Lung microvascular endothelial cell (primary cell): ENCODE measurements around the gene STX19. TPM values are rescaled to one million over a fixed set of nuclear protein-coding genes. Genes with fewer than 3 reads are reported as not detected.

Experiments
- DNase-seq, 2 donors: peaks; one replicate each; pipeline versions ENCODE4 v3.0.0 to v3.0.0-alpha.2; 2010; ENCODE audit warnings: low read depth in 2 of 2
- total RNA-seq: library from RNA; depleted of rRNA; stranded (reverse); fragments of >200 nt; gene quantifications from 2 replicates; pipeline ENCODE4 v1.2.1, GENCODE V29; 2014

Gene STX19
- total RNA-seq, 1 donor from 2014 or later = not detected

DNA sequence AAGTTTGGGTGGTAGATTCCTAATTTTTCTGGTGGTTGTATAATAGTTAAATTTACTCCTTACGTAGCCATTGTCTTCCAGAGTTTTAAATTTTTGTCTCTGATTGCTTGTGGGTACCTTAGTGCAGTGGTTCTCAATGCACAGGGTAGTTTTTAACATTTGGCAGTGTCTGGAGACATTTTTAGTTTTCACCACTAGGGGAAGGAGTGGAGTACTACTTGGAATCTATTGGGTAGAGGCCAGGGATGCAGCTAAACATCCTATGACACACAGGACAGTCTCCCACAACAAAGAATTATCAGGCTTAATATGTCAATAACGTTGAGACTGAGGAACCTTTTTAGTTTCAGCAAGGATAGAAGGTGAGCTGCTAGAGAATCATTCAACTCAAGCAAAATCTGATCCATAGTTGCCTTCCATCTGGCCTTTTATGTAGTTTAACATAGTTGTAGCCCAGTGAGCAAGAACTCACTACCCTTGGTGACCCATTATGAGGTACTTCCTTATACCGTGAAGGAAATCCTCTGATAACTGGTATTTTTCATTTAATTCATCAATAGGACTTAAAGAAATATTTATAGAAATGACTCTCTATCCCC, 8.6 kb upstream of the STX19 start:
- DNase-seq = peak; percentile 35 to 36

DNA sequence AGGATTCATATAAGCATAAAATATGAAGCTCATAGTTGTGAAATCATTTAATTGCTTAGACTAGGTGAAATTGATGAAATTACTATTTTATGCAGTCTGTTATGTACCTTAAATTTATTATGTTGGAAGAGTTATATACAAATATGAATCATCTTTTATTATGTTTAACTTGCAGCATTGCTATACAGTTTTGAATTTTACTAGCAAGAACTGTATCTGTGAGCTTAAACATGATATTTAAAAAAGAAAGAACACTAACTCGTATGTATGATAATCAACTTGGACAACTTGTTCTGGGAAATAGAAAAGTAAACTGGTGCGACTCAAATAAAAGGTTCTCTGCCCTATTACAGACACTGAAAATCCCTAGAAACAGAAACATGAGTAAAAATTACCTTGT, 1.8 kb downstream of the STX19 start:
- DNase-seq = no peak

DNA sequence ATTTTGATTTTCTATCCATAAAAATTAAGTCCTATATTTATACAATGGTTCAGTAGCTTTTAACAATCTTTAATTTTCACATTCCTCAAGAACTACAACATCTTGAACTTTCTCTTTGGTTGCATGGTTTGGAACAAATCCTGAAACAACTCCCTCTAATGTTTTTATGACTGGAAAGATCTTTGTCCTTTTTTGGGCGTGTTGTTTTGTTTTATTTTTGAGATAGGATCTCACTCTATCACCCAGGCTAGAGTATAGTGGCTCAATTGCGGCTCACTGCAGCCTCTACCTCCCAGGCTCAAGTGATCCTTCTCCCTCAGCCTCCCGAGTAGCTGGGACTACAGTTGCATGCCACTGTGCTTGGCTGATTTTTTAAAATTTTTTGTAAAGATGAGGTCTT, 4.0 kb downstream of the STX19 start:
- no peak for DNase-seq

DNA sequence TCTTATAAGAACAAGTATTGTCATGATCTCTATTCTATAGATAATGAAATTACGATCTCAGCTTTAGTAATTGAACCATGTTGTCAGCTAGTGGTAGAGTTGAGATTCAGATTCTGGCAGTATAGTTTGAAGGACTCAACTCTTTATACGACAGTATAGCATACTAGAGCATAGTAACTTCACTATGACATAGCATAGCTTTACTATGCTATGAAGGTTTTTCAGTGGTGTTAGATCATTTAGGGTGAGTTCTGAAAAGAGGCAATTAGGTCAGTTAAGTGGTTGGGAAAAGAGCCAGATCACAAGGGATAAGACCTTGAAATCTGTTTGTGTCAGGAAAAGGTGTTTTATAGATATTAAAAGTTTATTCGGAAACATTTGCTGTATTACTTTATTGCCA, 8.1 kb downstream of the STX19 start:
- DNase-seq = no peak

DNA sequence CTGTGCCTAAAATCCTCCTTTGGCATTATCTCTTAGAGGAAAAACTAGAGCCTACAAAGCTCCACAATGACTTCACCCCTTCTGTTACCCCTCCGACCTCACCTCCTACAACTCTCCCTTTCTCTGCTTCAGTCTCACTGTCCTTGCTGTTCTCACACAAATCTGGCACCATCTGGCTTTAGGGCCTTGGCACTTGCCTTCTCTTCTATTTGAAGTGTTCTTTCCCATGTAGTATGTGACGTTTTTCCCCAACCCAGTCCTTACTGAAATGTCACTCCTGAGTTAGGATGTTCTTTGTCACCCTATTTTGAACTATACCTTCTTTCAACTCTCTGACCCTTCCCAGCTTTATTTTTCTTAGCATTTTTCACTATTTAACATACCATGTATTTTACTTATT, 8.7 kb downstream of the STX19 start:
- DNase-seq = no peak

DNA sequence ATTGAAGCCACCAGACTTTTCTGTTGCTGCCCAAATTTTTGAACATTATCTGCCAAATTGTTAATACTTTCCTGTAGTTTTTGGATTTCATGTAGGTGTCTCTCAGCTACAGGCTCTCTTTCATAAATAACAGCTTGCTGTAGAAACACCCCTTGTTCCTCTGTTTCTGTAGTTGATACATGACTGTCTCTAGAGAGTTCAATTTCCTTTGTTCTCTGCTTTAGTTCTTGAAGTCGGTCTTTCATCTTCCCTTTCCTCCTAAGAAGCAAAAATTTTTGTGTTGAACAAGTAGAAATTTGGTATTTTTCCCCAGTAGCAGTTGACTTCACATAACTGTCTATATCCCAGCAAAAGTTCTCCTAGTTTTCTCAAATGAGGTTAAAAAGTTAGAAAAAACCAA, 13.4 kb downstream of the STX19 start:
- no peak for DNase-seq

DNA sequence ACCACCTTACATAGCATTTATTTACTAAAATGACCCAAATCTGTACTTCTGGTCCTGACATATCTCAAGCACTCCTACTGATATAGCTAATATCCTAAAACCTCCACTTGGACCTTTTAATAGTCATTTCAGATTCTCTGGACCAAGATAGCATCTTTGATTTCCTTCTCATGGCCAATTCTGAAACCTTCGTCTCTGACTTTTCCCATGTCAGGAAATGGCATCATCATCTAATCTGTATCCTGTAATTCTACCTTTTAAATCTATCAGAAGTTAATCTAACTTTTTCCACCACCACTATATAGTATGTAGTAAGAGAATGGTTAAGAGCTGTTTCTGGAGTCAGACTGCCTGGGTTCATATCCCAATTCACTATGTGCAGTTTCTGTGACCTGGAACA, 16.2 kb downstream of the STX19 start:
- DNase-seq = no peak

DNA sequence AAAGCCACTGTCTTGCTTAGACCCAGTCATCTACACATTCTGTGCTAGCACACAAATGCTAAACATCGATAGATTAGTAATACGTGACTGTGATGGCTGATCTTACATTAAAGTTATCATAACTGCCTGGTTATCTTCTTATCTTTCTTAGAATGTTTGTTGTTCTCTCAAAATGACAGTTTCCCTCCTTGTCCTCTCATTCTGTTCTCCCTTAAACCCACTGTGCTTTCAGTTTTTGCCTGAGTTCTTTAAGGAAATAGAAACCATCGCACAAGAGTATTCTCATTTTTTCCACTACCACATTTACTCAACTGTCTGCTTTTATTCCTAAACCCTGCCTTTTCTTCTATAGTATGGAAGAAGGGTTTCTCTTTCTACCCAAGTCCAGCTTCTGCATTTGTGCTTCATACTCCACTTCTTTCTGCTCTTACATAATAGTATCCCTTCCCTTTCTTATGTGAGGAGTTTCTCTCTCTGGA, 17.1 kb downstream of the STX19 start:
- no peak for DNase-seq

DNA sequence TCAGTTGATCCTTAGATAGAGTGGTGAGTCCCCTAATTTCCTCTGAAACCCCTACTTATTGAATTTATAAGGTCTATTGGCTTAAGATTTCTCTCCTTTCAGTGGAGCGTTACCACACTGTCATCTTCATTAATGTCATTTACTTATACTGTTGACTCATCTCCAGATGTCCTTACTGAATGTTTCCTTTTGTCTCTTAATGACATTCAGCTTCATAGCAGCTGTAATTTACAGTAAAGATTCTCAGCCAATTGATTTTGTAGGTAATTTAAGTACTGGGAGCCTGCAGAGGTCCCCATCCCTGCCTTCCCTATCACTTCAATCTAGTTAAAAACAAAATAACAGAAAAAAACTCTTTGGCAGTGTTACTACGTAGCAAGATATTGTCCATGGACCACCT, 18.8 kb downstream of the STX19 start:
- no peak for DNase-seq

DNA sequence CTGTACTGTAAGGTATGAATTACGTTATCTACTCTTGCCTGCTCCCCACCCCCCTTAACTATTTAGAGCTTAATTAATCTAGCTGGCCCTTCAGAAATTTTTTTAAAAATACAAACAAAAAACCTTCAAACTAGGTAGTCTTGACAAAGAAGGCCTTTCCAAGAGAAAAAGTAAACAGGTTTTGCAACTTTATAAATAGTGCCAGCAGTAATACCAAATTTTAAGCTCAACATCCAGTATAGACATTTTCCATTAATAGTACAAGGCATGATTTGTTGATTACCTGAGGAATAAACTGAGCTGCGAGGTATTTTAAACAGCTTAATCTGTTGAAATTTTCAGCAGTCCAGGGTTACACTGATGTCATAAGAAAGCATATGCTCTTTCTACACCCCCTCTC, 20.1 kb downstream of the STX19 start:
- no peak for DNase-seq

DNA sequence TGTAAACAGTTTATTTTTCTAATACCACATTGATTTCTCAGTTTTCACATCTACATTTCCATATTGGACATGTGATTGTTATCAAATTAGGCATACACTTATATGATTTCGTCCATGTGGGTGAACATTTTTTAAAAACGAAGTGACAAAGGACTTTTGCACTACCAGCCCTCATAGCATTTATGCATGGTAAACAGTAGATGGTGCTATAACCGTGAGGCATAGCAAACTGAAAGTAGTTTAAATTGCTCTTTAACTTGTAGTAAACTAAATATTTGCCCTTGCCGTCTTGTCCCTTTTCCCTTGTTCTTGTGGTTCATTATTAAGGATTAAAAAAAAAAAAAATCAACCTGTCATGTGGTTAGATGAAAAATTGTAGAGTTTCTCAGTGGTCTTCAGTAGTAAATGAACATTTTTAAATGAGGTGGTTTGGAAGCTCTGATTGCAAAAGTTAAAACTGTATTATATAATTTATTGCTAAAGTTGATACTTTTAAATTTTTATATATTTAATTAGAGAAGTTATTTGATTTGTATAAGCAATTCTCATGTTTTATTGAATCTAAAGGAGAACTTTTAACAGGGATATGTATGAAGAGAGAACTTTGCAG, 24.0 kb downstream of the STX19 start:
- peak; percentile 79 to 84 for DNase-seq

DNA sequence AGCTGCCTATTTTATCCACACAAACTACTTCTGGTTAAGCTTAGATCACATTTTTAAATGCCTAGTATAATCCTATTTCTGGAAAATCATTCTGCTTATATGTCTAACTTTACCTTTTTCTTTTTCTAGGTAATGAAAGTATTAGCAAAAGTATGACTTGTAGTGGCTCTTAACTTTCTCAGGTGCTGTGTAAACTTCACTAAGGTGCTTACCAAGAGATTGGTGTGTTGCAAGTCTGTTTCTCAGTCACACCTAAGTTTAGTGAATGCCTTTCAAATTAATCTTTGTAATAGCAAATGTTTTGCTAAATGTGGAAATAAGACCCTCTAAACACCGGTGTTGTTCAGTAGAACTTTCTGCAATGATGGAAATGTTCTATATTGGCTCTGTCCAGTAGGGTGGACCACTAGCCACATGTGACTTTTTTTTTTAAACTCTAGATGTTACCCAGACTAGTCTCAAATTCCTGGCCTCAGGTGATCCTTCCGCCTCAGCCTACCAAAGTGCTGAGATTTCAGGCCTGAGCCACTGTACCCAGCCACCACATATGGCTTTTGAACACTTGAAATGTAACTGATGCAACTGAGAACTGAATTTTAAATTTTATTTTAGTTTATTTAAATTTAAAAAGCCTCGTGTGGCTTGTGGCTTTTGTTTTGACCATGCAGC, 26.4 kb downstream of the STX19 start:
- DNase-seq = no peak

DNA sequence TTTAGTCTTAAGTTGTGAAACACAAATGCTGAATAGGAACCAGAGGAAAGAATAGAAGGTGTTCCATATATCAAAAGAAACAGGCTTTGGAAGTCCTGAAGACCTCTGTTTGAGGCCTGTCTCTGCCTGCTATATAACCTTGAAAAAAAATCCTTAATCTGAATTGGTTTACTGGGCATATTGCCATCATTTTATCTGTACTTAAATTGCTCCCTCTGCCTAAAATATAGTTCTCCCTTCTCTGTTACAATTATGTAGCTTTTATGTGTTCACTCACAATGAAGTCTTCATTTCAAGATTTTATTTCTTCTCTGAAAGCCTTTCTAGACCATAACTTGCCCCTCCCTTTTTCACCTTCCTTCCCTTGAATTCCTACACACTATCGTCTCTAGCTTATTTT, 27.2 kb downstream of the STX19 start:
- no peak for DNase-seq

DNA sequence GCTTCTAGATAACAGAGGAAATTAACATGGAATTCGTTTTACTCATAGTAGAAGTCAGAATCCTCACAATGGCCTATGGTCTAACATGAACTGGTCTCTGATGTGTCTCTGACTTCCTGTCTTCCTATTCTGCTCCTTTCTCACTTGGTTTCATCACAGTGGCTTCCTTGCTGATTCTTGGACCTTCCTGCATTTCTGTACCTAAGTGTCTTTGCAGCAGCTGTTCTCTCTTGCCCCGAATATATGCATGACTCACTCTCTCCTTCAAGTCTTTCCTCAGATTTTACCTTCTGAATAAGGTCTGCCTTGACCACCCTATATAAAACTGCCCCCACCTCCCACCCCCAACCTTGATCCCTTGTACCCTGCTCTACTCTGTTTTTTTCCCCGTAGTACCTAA, 34.3 kb downstream of the STX19 start:
- no peak for DNase-seq

DNA sequence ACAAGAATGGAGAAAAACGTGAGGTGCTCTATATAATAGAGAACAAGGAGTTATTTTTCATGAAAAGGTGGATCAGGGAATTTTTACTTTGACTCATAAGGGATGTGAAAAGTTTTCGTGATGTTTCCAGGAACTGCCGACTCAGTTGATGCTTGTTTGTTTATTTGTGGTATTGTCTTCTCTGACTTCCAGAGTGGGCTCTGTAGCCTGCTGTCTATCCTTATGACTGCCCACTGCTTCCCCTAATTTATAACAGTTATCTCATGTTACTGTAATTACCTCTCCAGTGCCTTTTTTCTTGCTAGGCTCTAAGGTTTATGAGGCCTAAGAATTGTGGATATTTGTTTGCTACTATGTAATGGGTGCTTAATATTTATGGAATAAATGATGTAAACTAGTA, 36.2 kb downstream of the STX19 start:
- peak in 1 of 2 donors; percentile 34 for DNase-seq

DNA sequence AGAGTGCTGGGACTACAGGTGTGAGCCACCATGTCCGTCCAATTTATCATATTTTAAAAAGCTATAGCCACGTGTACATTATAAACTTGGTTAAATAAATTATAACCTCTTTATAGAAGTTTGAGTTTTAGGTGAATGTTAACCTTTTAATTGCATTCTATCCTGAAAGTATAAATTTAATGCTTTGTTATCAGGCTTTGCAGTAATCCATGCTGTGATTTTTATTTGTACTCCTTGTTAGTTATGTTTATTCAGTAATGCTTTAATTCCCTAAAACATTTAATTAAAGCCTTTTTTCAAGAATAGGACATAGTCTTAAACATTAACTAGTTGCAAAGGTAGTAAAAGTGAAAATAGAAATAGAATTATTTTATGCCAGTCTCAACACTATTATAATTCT, 36.8 kb downstream of the STX19 start:
- DNase-seq = no peak

DNA sequence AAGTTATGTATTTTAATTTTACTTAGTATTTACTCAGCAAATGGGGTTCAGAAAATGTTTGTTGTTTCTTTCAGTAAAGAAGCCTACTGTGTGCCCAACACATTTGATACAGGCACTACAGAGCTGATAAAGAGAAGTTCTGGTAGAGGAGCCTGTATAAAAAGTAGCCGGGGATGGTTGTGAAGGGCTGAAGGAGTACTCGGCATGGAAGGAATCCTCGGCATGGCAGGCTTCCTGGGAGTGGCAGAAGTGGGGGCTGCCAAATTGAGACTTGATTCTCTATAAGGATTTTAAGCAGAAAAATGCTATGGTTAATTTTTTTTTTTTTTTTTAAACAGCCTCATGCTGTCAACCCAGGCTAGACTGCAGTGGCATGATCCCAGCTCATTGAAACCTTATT, 39.2 kb downstream of the STX19 start:
- no peak for DNase-seq

DNA sequence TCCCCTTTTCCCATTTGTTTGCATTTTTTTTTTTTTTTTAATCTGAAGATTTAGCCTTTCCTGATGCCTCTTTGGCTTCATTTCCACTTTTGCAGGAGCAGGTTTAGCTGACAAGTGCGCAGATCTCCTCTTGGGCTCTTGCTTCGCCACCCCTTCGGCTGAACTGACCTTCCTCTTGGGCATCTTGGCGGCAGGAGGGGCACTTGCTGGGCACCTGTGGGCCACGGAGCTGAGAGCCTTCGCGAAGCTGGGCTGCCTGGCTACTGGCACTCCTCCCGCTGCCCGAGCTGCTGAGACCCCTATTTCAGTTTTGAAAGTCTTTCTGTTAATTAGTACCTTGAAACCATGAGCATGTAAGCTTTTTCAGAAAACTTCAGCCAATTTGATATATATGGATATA, 39.6 kb downstream of the STX19 start:
- no peak for DNase-seq

DNA sequence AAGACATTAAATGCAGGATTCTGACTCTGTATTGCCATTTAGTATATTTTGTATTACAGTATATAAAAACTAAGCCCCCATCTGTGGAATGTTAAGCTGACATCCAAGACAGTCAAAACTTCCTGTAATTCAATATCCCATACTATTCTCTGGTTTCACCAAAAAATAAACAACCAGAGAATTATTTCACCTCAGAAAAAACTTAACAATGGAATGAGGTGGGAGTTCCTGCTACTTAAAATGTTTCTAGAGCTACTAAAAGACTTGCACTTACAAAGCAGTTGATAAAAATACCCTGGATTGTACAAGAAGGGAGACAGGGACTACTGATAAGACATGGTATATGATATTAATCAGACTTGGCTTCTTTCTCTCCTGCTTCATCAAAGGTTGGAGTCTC, 40.1 kb downstream of the STX19 start:
- peak in 1 of 2 donors; percentile 29 for DNase-seq

DNA sequence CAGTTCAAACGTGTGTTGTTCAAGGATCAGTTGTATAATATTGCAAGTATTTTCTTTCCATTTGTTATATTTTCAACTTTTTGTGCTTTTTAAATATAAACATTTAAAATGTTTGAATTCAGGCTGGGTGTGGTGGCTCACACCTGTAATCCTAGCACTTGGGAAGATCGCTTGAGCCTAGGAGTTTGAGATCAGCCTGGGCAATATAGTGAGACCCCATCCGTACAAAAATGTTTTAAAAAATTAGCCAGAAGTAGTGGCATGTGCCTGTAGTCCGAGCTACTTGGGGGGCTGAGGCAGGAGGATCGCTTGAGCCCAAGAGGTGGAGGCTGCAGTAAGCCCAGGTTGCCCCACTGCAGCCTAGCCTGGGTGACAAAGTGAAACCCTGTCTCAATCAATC, 43.8 kb downstream of the STX19 start:
- DNase-seq = no peak

DNA sequence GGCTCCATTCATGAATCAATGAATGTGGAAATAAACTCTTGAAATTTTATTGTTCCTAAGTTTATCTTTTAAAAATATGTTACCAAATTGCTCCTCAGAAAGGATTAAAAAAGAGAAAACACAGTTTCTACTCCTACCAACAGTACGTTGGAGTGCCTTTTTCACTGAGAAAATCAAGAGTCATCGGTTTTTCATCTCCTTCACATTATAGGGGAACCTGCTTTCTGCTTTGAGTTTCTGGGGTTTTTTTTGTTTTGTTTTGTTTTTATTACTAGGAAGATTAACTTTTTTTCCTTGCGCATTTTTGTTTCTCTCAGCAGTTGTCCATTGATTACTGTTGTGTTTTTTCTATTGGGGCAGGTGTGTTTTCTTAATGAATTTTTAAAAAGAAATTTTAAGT, 45.0 kb downstream of the STX19 start:
- DNase-seq = no peak

DNA sequence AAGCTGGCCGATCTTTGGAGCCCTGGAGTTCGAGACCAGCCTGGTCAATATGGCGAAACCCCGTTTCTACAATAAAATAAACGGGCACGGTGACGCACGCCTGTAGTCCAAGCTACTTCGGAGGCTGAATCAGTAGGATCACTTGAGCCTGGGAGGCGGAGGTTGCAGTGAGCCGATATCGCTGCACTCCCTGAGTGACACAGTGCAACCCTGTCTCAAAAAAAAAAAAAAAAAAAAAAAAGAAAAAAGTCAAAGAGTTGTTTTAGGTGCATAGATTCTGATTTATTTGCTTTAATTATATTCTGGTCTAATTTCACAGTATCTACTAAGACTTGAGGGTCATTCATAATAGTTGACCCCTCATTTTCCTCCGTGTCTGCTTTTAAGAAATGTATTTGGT, 46.7 kb downstream of the STX19 start:
- DNase-seq = no peak
